GM18502 (cell line): ENCODE results near the gene PEA15.

Experiments used
- ATAC-seq: cut with Tn5 transposase; IDR thresholded peaks from one replicate; pipeline ENCODE4 v1.9.1; 2021; ENCODE audit warnings: mild to moderate bottlenecking; ENCODE audit not compliant: unreplicated experiment, poor library complexity

PEA15 gene

DNA sequence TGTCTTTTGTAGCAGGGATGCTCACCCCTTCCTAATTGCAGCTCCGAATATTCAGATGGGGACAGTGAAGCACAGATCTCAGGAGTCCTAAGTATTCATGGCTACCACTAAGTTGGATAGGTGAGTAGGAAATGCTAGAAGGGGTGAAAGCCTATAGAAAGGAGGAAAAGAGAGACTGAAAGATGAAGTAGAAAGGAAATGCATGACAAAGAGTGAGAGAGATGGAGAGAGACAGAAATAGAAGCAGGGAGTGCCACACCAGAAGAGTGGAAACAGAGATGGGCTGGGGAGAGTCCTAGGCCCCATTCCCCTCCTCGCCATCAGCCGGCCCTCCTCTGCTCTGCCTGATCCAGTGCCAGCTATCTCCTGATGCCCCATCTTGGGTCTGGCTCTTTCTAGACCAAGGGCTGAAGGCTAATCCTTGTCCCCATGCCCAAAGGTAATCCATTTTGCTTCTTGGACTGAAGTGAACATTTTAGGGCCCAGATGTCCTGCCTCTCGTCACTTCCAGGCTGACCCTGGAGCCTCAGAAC lies 2.0 kb downstream of the PEA15 start:
- no peak for ATAC-seq

DNA sequence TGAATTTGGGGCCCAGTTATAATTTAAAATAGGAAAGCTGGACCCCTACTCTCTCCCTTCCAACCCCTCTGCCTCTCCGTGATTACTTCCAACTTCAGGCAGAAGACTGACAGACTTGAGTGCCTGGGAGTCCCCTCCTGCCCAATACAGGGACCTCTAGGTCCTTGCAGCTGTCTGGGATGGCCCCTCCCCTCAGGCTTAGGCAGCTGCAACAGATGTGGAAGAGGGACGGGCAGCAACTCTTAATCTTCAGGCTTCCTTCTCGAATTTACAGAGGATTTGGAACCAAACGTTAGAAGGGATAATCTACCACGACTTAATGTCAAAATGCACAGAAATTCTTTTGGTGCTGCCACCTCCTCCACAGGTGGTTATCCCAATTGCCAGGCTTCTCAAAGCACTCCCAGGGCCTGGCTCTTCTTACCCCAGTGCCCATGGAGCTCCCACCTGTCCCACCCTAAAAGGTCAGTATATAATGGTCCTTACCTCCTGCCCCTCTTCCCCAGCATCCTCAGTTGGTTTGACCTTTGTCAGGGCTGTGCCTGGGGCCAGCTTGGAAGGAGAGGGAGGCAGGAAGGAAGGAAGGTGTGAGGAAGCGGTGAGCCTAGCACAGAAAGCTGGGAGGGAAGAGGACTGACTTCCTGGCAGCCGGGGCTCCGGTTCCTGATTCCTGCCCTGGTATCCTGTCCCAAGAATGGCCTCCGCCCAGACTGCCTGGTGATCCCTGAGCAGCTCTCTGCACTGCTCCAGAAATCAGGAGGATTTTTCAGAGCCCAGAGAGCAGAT lies 2.8 kb downstream of the PEA15 start:
- no peak for ATAC-seq

DNA sequence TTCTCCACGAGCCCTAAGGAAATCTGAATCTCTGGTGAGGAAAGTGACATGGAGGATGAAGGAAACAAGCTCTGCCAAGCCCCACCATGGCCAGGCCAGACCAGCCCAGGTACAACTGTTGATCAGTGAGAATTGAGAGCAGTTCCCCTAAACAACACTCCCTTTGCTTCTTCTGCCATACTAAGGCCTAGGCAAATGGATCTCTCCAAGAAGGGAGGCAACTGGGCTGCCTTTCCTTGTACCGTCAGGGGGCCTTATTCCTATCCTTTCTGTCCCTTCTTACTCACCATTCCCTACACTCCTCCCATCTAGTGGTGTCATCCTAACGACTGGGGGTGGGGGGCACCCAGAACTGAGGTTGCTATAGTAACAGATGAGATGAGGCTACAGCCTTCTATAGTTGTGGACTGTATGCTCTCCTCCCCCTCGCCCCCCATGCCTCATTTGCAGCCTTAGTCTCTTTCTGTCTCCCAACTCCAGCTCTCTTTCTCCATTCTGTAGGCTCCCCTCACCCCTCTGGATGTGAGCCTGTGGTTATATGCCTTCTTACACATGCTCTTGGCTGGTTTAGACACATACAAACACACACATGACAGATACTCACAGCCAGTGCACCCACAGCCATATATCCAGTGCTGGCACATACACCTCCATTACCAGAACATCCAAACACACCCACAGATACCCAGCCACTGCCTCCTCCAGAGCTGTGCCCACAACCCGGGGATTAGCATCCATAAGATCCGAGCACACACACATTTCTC lies 3.6 kb downstream of the PEA15 start:
- ATAC-seq = no peak

DNA sequence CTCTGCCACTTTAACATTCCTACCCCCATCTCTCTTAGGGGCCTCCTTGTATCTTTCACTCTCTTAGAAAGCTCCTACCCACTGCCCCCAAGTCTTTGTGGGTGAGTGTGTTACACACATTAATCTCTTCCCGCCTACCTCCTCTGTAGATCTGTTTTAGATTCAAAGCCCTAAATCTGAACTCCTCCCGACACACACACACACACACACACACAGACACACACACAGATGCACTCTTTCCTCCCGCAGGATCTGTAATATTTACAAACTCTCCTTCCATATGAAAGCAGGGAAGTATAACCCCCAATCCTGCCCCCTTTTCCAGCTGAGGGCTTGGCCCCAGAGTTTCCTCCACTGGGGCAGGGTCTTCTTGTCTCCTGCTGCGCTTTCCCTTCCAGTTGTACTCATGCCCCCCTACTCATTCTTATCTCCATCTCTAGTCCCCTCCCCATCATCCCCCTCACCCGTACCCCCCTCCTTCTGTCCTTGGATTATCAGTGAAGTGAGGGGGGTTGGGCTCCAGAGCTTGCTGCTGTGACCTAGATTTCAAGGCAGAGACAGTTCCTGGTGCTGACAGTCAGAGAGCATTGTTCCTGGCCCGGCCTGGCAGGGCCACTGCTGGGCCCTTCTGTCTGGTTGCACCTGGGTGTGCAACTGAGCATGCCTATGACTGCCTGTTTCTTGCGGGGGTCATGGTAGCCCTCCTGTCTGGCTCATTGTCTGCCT lies 4.3 kb downstream of the PEA15 start:
- no peak for ATAC-seq

DNA sequence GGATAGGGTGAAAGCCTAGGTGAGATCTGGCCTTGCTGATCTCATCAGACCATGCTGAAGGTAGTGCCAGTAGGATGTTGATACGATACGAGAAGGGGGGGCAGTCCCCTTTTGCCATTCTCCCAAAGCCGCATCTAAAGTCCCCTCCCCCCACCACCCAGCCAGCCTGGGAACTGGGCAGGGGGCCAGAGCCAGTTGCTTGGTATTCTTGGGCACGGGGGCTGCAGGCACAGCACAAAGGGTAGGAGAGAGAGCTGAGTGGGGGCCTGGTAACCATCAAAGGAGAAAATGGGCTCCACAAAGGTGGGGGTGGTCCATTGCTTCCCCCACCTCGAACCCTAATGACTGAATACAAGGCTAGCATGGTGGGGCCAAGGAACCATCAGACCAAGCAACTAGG lies 5.4 kb downstream of the PEA15 start:
- ATAC-seq = no peak

DNA sequence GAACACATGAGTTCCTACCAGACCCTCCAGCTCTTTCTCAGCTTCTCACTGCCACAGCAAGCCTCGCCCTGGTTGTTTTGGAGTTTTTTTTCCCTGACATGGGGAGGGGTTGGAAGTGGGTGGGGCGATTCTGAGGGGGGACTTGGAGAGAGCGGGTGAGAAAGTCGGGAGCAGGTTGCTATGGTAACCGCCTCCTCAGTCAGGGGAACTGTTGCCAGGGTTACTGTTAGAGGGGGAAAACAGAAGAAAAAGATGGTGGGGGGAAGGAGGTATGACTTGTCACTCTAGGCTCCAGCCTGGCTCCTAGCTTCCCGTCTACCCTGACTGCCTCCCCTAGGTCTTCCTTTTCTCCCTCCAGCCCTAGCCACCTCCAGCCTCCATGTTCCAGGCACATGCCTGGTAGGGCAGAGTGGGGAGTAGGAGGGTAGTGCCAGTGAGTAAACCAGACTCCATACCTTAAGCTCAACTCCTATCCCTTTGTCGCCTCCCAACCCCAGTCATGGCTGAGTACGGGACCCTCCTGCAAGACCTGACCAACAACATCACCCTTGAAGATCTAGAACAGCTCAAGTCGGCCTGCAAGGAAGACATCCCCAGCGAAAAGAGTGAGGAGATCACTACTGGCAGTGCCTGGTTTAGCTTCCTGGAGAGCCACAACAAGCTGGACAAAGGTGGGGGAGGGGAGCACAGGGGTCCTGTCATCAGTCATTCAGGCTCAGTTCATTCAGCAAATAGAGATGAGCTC lies 6.0 kb downstream of the PEA15 start:
- ATAC-seq = no peak

DNA sequence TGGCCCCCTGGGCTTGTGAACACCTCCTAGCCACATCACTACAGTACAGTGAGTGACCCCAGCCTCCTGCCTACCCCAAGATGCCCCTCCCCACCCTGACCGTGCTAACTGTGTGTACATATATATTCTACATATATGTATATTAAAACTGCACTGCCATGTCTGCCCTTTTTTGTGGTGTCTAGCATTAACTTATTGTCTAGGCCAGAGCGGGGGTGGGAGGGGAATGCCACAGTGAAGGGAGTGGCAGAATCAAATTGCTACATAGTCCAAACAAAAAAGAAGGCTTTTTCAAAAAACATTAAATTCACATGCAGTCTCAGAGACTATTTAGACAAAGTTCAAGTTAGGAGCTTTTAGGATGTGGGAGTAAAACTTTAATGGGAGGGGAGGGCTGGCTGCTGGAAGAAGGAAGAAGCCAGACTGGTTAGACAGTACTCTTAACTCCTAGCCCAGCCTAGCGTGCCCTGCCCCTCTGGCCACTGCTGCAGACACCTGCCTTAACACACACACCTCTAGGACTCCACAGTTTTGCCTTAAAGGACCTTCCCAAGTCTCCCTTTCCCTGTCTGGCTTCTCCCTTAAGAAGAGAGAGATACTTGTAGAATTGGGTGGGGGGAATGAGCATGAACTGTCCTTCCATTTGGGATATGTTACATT lies 9.4 kb downstream of the PEA15 start:
- no peak for ATAC-seq

DNA sequence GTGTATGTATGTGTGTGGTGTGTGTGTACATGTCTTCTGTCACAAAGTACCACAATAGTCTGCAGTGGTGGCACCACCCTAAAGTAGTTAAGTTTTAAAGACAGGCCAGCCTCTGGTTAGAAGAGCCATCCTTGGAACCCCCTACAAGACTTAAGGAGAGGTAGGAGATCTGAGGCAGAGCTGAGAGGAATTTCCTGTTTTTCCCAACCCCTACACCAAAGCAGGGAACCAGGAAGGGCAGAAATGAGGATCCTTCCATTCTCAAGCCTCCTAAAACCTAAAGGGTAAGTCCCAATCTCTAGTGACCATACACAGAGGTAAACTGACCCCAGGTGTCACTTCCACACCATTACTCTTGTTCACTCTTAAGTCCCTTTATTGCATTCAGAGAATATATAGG lies 11.1 kb downstream of the PEA15 start:
- no peak for ATAC-seq

DNA sequence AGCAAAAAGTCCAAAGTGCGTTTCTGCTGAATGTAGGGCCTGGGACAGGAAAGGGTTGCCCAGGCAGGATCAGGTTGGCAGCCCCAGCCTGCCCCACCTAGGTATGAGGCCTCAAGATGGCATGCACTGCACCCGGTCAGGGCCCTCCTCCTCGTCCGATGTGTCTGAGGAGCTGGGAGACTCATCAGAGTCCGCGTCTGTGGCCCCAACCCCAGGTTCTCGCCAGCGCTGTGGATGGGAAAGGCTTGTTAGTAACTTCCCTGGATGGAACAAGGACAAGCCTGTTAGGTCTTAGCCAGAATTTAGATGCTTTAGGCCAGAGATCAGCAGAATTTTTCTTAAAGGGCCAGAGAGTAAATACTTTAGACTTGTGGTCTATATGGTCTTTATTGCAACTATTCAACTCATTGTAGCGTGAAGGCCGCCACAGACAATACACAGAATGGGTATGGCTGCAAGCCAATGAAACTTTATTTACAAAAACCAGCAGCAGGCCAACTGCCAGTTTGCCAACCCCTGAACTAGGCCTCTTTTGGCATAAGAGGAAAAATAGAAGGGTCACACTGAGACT lies 12.4 kb downstream of the PEA15 start:
- ATAC-seq = no peak

DNA sequence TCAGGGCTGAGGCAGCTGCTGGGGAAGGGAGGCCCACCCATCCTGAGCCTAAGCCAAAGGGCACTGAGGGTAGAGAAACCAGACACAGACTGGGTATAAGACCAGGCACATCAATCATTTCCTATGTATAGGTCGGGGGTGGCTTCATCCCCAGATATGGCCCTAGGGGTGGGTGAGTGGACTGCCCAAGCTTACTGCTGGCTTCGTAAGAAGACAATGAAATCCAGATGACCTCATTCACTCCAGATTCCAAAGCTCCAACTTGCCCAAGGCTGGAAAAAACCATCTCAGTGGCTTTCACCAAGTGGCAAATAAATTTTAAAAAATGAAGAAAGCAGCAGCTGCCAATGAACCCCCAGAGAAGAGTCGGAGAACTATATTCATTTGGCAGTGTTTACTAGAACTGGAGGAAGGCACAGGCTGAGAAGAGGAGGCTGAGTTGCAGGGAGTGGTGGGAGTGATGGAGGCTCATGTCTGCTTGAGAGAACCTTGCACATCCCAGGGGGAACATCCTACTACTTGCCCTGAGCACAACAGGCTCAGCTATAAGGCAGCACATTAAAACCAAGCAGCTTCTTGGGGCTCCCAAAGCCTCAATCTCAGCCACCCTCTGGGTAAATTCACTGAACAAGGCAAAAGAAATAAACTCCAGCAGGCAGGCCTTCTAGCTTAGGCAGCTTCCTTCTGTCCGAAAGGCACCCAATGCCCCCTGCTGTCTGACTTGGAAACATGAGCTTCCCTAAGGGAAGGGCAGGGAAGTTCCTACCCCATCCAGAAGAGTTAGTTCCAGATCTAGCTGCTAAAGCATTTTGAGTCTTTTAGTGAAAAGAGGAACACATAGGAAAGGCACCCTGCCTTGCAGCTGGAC lies 14.1 kb downstream of the PEA15 start:
- ATAC-seq = no peak

DNA sequence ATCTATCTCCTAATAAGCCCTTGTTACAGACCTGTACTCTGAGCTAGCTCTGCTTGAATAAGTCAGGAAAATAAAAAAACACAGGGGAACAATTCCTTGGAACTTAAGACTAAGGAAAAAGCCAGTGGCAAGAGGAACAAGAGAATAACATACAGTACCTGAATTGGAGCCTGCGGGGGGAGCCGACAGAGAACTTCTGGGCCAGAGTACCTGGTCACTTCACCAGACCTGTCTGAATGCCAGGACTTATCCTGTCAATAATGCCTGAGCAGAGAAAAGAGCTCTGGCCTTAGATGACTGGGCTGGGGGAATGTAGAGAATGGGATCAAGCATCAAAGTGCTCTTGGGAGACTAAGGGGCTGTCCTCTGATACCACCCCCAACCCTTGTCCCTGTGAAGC lies 15.1 kb downstream of the PEA15 start:
- ATAC-seq = no peak

DNA sequence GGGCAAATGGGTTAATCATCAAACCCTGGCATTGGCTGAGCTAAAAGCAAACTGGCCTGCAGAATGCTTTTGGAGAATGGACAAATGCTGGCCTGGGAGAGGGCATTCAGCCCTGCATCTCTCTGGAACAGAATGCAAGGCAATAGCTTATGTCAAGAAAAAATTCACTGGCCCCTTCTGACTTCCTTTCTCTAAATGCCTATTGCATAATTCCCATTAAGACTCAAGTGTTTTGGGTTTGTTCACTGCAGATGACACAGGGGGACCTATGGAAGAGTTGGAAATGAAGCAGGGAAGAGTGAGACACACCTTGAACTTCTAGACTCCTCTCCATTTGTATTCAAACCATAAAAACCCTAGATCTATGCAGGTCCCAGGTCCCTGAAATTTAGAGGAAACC lies 15.9 kb downstream of the PEA15 start:
- no peak for ATAC-seq

DNA sequence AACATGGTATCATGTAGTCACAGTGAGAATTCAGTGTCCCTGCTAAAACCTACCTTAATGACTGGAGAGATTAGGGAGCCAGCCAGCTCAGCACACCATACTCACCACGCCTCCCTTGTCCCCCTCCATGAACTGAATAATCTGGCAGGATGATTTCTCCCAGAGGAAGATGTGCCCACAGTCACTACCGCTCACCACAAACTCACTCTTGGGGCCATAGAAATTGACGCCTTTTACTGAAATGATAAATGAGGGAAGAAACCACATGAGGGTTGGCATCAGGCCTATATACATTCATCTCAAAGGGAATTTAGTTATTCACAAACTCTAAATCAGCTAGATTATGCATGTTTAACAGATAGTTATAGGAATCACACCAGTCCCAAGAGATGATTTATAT lies 17.4 kb downstream of the PEA15 start:
- ATAC-seq = no peak

DNA sequence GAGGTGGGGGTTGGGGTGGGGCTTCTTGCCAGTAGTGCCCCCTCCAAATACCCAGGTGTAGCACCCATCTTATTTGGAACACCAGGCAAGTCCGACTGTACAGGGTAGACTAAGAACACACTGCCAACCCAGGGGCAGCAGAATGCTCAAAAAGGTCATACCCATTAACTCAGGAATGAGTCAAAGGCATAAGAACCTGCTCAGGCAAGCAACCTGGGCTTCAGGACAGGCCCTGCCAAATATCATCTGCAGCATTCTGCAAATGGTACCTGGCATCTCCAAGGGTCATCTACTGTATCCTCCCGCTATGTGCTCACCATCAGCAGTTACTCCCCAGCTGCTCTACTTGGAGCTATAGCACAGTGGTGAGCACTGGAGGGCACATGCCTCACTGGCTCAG lies 19.4 kb downstream of the PEA15 start:
- ATAC-seq = no peak

DNA sequence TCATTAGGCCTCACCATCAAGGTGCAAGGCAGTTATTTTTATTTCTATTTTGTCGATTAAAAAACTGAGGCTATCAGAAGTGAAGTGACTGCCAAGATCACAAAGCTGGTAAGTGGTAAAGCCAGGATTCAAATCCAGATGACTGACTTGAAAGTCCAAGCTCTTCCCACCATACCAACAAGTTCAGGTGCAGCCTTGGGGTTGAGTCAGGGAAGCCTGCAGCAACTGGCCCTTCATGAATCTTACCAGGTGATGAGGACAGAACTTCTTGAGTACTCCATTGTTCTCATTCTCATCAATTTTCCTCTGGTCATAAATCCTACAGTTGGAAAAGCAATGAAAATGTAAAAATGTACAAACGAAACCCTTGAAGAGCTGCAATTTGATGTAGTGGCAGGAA lies 20.2 kb downstream of the PEA15 start:
- ATAC-seq = no peak

DNA sequence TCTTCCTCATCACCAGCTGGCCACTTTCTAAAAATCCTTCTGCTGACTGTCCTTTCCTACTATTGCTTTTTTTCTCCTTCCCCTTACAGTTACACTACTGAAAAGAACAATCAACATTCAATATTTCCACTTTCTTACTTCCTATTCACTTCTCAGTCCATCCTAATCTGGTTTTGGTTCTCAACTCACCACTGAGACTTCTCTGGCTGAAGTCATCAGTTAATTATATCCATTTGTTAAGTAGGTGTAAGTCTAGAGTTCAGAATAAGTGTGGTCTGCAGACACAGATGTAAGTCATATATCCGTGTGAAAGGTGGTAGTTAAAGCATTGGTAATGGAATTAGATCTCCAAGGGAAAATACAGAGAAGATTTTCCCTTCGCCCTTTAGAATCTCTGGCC lies 21.4 kb downstream of the PEA15 start:
- no peak for ATAC-seq

DNA sequence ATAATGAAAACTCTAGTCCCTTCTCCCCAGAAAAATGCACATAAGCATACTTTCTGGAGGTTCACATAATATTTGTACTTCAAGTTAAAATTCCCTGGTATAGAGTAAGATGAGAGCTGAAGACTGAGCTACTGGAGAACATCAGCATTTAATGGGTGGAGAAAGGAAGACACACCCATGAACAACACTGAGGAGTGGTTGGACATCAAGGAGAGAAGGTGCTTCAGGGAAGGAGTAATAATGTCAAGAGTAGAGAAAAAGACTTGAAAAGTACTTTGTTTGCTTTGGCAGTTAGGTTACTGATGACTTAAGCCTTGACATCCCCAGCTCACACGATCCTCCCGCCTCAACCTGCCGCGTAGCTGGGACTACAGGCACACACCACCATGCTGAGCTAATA lies 21.9 kb downstream of the PEA15 start:
- ATAC-seq = no peak

DNA sequence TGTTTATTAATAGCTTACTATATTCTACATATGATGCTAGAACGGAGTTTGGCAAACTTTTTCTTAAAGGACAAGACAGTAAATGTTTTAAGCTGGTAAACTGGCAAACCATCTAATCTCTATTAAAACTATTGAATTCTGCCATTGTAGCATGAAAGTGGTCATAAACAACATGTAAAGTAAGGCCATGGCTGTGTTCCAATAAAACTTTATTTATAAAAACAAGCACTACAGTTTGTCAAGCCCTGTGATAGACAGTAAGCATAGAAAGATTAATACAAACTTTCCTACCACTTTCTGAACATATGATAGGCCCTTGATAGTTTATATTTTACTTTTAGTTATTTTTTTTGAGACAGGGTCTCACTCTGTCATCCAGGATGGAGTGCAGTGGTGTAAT lies 22.4 kb downstream of the PEA15 start:
- ATAC-seq = no peak

DNA sequence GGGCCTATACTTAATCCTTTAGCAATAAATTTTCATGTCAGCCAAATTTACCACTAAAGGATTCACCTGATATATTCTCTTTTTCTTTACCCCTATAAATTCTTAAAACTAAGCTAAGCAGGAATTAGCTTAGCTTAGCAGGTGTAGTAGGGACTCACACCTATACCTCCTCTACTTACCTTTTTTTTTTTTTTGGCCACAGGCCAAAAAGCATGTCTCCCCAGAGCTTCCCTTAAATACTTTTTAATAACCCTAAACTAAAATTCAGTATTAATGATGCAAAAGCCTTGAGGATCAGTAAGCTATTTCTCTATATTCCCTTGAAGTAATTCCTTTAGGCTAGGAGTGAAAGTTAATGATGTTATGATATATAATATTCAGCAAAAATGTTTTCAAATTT lies 23.2 kb downstream of the PEA15 start:
- ATAC-seq = no peak
